K562 (cell line): ENCODE results near the gene RASSF3. TPM values are rescaled to one million over a fixed set of nuclear protein-coding genes. Genes with fewer than 3 reads are reported as not detected.

ENCODE experiments used
- BCOR ChIP-seq: fragments of 450-650 bp; IDR thresholded peaks from 2 replicates; pipeline ENCODE4 v1.6.1; 2016
- BRCA1 ChIP-seq, 2 experiments: fragments of 450-650 bp in 1 of 2; sonication (generic) in 1 of 2; formaldehyde crosslinking in 1 of 2; IDR thresholded peaks; 2 replicates each; pipeline versions ENCODE4 v1.5.0 to v1.6.1; 2017 to 2020; ENCODE audit warnings: mild to moderate bottlenecking in 1 of 2, missing genetic modification reagents in 1 of 2
- CHAMP1 ChIP-seq: fragments of 450-650 bp; IDR thresholded peaks from 2 replicates; pipeline ENCODE4 v1.6.1; 2016; ENCODE audit warnings: mild to moderate bottlenecking
- HES1 ChIP-seq: fragments of 450-650 bp; IDR thresholded peaks from 2 replicates; pipeline ENCODE4 v1.6.1; 2016; ENCODE audit warnings: low read depth, mild to moderate bottlenecking, moderate library complexity
- HMGN3 ChIP-seq: IDR thresholded peaks from 2 replicates; pipeline ENCODE4 v1.6.1; 2011; ENCODE audit warnings: borderline replicate concordance, low read depth, mild to moderate bottlenecking, mixed read lengths, low read length; ENCODE audit not compliant: insufficient read length; ENCODE audit errors: extremely low read depth
- ID3 ChIP-seq, 2 experiments: fragments of 250-450 bp in 1 of 2; fragments of 450-650 bp in 1 of 2; sonication (Bioruptor Pico) in 1 of 2; IDR thresholded peaks; 2 replicates each; pipeline versions ENCODE4 v1.6.1 to v1.8.0; 2016 to 2021; ENCODE audit warnings: mild to moderate bottlenecking in 2 of 2, moderate library complexity in 2 of 2, missing compliant biosample characterization in 1 of 2, missing genetic modification characterization in 1 of 2
- JUND ChIP-seq, 2 experiments: IDR thresholded peaks; 2 replicates in 1 of 2; 3 replicates in 1 of 2; pipeline ENCODE4 v1.6.1; 2011; ENCODE audit warnings: borderline replicate concordance in 2 of 2, low read depth in 2 of 2, low read length in 2 of 2, improper control_type of control experiment in 1 of 2, missing biosample characterization in 1 of 2, missing genetic modification characterization in 1 of 2, missing genetic modification reagents in 1 of 2
- MLLT1 ChIP-seq, 2 experiments: fragments of 450-650 bp; IDR thresholded peaks; 2 replicates each; pipeline ENCODE4 v1.6.1; 2016
- MYC ChIP-seq, 2 experiments: fragments of 250-450 bp in 1 of 2; sonication (Bioruptor Pico) in 1 of 2; IDR thresholded peaks; 2 replicates each; pipeline versions ENCODE4 v1.5.1 to v1.6.1; 2012 to 2021; ENCODE audit warnings: low read depth in 2 of 2, borderline replicate concordance in 1 of 2, improper control_type of control experiment in 1 of 2, low read length in 1 of 2, mild to moderate bottlenecking in 1 of 2, moderate library complexity in 1 of 2
- NFE2 ChIP-seq: IDR thresholded peaks from 2 replicates; pipeline ENCODE4 v1.6.1; 2014; ENCODE audit warnings: antibody characterized with exemption, low read depth
- NR2C1 ChIP-seq, 2 experiments: fragments of 450-650 bp; IDR thresholded peaks; 2 replicates each; pipeline ENCODE4 v1.6.1; 2017; ENCODE audit warnings: mild to moderate bottlenecking in 2 of 2, antibody characterized with exemption in 1 of 2, inconsistent platforms in 1 of 2, missing compliant biosample characterization in 1 of 2, missing genetic modification characterization in 1 of 2
- RAD51 ChIP-seq: fragments of 450-650 bp; IDR thresholded peaks from 2 replicates; pipeline ENCODE4 v1.7.1; 2016; ENCODE audit warnings: low read depth, mild to moderate bottlenecking, borderline replicate concordance
- SMAD3 ChIP-seq: fragments of 450-650 bp; formaldehyde crosslinking; conservative IDR thresholded peaks from 2 replicates; pipeline ENCODE4 v1.4.0; 2020; ENCODE audit warnings: mild to moderate bottlenecking
- STAT5A ChIP-seq: IDR thresholded peaks from 2 replicates; pipeline ENCODE4 v1.6.1; 2012; ENCODE audit warnings: low read length, inconsistent platforms, borderline replicate concordance
- ZBTB17 ChIP-seq: fragments of 450-650 bp; formaldehyde crosslinking; IDR thresholded peaks from 2 replicates; pipeline ENCODE4 v1.4.0; 2020; ENCODE audit warnings: mild to moderate bottlenecking
- ZNF146 ChIP-seq: IDR thresholded peaks from one replicate; pipeline ENCODE4 v1.6.1; 2018; ENCODE audit warnings: missing compliant biosample characterization; ENCODE audit not compliant: unreplicated experiment
- ZNF586 ChIP-seq: fragments of 450-650 bp; formaldehyde crosslinking; conservative IDR thresholded peaks from 2 replicates; pipeline ENCODE4 v1.4.0; 2020; ENCODE audit warnings: mild to moderate bottlenecking, moderate library complexity
- ZNF639 ChIP-seq, 2 experiments: fragments of 200-800 bp in 1 of 2; sonication (Bioruptor generic) in 1 of 2; sonication (generic) in 1 of 2; formaldehyde crosslinking in 1 of 2; IDR thresholded peaks in 1 of 2; conservative IDR thresholded peaks in 1 of 2; 2 replicates each; pipeline versions ENCODE4 v1.5.0 to v1.6.1; 2016 to 2020; ENCODE audit warnings: missing compliant biosample characterization in 1 of 2, missing genetic modification characterization in 1 of 2, missing genetic modification reagents in 1 of 2
- polyA plus RNA-seq, 8 experiments: library from polyadenylated mRNA; depleted of rRNA in 4 of 8; stranded (reverse) in 5 of 8; unstranded in 3 of 8; fragments of >200 nt; fragmentation: Nextera tagmentation in 2 of 8; fragmentation: Illumina TruSeq in 1 of 8; extraction: Ambion mirVana in 2 of 8; extraction: Trizol in 1 of 8; gene quantifications; 2 replicates each; pipeline versions ENCODE4 v1.2.1 to v1.2.3, GENCODE V29; 2011 to 2014; ENCODE audit warnings: inconsistent platforms in 1 of 8, missing spikeins in 1 of 8
- total RNA-seq, 7 experiments: library from RNA; depleted of rRNA in 6 of 7; stranded (reverse); fragments of >200 nt in 6 of 7; fragmentation: Illumina TruSeq in 2 of 7; extraction: Trizol in 2 of 7; gene quantifications; 2 replicates each; pipeline versions ENCODE4 v1.2.1 to v1.2.3, GENCODE V29; 2011 to 2021; ENCODE audit warnings: low replicate concordance in 1 of 7

The RASSF3 gene
- total and polyA plus RNA-seq, 9 of the 15 experiments (the other 6 are each of a cell fraction or from before 2014, with no cell fraction given) = 3.7 to 39.2 (median 20.2) TPM

GRCh38 chr12:64720884-64721283 is 110.6 kb downstream of the RASSF3 start (continued):
- TF ChIP-seq STAT5A (peak; percentile 100), ZNF586 (CRISPR knock-in tag) (no peak), HMGN3 (peak; percentile 65), CHAMP1 (0 out of 2 replicates have a peak, but pooled peaks have one; percentile 55), ID3 (CRISPR knock-in tag; IDR thresholded peaks at IDR 0.05) (no peak), ID3 (tag; IDR thresholded peaks at IDR 0.05) (0 out of 2 replicates have a peak, but pooled peaks have one; percentile 71), BCOR (0 out of 2 replicates have a peak, but pooled peaks have one; percentile 17), NFE2 (peak; percentile 14; the same call in 1 of the 2 replicates), MLLT1 (IDR thresholded peaks at IDR 0.05) (peak in 1 of 2 experiments; percentile 76; a peak in 1 of 4 replicates), JUND (IDR thresholded peaks at IDR 0.05; ENCODE audit: borderline replicate concordance, low read depth, low read length) (peak; percentile 56; the same call in 1 of the 2 replicates), JUND (tag; IDR thresholded peaks at IDR 0.05; ENCODE audit: borderline replicate concordance, low read depth, low read length) (peak; percentile 15; the same call in 1 of the 3 replicates), SMAD3 (CRISPR knock-in tag) (peak; percentile 79; the same call in 1 of the 2 replicates), MYC (IDR thresholded peaks at IDR 0.05; ENCODE audit: low read depth, low read length) (0 out of 2 replicates have a peak, but pooled peaks have one; percentile 17), MYC (CRISPR knock-in tag; IDR thresholded peaks at IDR 0.05; ENCODE audit: borderline replicate concordance, low read depth) (no peak), ZNF146 (CRISPR knock-in tag) (no peak), ZNF639 (CRISPR knock-in tag; conservative IDR thresholded peaks at IDR 0.05 in 1 of 2, IDR thresholded peaks at IDR 0.05 in 1 of 2) (peak in 1 of 2 experiments; percentile 72; a peak in 2 of 4 replicates), BRCA1 (IDR thresholded peaks at IDR 0.05) (no peak), BRCA1 (CRISPR knock-in tag; IDR thresholded peaks at IDR 0.05) (no peak), NR2C1 (IDR thresholded peaks at IDR 0.05) (peak; percentile 29; the same call in 1 of the 2 replicates), NR2C1 (tag; IDR thresholded peaks at IDR 0.05) (no peak), ZBTB17 (peak; percentile 64; the same call in 1 of the 2 replicates), RAD51 (no peak), HES1 (peak; percentile 89)
